Stimulated activated naive CD4-positive, alpha-beta T cell (primary cell): Measurements from ENCODE around the gene SNX9.
"Not testable (repeated sequence)": the region's sequence is repeated elsewhere in the genome, so short reads cannot be mapped to it uniquely, and the experiment has no call there.

Source experiments
- DNase-seq, 6 experiments: peaks; one replicate each; lab custom pipeline; 2025; lab: John Stamatoyannopoulos, UW

The SNX9 gene

DNA sequence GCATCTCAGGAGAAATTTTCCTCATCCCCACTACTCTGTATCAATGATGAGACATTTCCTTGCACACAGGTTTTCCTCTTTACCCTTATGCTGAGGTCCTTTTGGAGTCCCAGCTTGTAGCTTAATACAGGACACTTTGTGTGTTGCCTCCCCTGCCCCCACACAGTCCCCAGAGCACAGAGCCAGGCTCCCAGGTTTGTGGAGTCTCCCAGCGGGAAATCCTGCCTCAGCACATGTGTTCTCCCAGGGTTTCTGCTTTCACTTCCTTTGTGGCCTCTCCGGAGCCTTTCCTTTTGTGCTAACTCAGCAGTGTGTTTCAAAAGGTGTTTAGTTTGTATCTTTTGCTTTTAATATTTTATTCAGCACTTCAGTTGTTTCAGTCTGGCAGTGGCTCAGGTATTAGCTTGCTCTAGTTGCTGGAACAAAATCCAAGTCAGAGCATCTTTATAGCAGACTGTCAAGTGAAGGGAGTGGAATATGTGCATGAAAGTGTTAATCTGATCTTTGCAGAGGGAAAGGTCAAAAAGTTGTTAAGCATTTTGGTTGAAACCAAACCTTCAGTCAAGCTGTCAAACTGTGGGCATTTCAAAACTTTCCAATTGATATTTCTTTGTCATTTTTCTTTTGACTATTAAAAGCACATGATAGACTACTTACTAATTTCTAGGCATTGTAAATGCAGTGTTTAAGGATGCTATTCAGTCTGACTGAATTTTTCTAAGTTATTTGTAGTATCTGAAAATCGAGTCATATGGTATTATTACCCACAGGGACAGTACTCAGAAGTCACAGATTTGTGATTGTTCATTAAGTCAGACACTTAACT is 8.6 kb downstream of the SNX9 start:
- no peak for DNase-seq

DNA sequence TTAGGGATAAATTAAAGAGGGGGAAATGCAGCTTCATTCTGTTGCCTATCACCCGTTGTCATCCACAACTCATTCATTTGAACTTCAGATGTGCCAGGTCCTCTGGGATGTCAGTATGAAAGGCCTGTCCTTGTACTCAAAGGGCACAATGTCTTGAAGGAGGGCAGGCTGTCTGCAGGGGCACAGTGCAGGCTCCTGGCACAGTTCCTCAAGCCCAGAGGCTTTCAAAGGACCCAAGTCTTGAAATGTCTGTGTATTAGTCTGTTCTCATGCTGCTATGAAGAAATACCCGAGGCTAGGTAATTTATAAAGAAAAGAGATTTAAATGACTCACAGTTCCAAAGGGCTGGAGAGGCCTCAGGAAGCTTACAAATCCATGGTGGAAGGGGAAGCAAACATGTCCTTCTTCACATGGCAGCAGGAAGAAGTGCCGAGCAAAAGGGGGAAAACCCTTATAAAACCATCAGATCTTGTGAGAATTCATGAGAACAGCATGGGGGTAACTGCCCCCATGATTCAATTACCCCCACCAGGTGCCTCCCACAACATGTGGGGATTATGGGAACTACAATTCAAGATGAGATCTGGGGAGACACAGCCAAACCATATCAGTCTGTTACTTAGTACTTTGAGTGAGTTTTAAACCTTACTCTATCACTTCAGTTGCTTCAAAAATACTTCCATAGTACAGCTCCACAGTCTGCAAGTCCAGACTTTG is 9.4 kb downstream of the SNX9 start:
- no peak for DNase-seq

DNA sequence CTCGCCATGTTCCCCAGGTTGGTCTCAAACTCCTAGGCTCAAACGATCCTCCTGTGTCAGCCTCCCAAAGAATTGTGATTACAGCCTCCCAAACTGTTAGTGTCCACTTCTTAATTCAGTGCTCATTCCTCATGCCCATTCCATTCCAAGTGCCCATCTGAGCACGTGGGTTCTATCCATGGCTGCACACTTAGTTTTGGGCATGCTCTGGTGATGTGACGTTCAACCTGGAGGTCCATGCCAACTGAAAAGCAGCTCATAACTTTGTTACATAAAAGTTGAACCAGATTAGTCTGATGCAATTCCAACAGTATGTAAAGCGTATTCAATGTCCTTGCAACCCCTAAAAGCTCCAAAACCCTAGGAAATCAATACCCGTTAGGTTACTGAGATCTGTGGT is 11.5 kb downstream of the SNX9 start:
- no peak for DNase-seq

GRCh38 chr6:157838718-157839430 is 15.8 kb downstream of the SNX9 start:
- DNase-seq, result no peak

GRCh38 chr6:157839606-157840005 is 16.6 kb downstream of the SNX9 start:
- no peak for DNase-seq

GRCh38 chr6:157840261-157840660 is 17.2 kb downstream of the SNX9 start:
- no peak for DNase-seq

DNA sequence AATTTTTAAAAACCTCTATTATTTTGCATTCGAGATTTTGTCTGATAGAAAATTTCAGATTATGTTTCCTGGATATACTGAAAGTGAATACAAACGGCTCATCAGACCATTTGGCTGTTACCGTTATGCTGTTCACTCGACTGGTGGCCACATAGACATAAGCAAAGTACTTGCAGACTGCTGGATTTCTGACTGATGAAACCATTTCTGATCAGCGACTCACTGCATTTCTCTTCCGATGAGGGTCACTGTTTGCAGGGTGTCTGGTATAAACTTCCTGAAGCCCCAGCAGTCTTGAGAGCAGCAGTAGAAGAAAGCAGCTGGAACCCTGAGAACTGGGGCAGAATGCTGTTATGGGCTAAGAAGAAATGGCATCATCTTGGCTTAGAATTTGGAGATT is 17.7 kb downstream of the SNX9 start:
- no peak for DNase-seq

GRCh38 chr6:157841211-157841840 is 18.3 kb downstream of the SNX9 start:
- DNase-seq, result no peak

- no peak for DNase-seq
Measured at GRCh38 chr6:157842212-157842611, 19.2 kb downstream of the SNX9 start.

GRCh38 chr6:157844196-157844595 is 21.1 kb downstream of the SNX9 start:
- DNase-seq, result not testable (repeated sequence)

- no peak for DNase-seq
Measured at GRCh38 chr6:157845493-157846259, 22.6 kb downstream of the SNX9 start.

DNA sequence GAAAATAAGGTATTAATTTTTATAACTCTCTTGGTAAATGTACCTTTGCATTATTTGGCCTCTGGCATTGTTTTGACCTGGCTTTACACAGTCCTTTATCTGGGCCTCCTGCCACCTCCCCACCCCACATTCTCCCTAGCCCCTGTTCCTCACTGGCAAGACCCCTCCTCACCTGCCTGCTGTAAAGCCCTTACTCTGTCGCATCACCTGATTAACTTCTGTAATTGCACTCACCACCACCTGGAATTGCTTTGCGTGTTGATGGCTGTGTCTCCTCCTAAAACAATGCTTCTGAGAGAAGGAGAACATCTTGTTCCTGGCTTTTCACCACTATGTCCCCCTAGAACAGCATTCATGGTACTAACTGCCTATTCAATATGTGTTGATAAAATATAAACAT is 24.8 kb downstream of the SNX9 start:
- DNase-seq, result no peak

GRCh38 chr6:157848693-157849092 is 25.6 kb downstream of the SNX9 start:
- DNase-seq, result no peak

DNA sequence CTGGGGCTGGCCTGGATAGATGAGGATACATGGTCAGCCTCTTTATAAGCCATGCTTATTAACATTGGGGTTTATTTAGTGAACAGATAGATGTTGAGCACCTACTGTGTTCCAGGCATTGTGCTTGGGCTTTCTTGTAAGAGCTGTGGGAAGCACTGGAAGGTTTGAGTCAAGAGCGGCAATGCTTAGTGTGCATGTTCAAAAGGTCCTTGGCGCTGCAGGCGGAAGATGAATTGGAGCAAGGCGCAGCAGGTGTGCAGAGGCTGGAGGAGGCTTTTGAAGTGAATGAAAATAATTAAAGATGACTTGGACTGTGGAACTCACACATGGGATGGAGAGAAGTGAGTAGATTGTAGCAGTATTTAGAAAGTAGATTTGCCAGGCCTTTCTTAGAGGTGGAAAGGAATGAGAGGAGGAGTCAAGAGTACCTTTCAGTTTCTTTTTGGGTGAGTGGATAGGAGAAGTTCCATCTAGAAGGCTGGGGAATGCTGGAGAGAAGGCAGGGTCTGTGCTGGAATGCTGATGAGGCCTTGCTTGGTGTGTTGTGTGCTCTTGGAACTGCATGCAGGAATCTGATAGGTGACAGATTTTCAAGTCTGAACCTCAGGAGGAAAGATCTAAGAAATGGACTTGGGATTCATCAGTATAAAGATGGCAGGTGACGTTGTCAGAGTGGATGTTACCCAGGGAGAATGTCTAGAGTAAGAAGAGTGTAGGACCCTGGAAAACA is 26.4 kb downstream of the SNX9 start:
- DNase-seq, result no peak

- DNase-seq, result no peak
Measured at GRCh38 chr6:157850030-157850429, 27.0 kb downstream of the SNX9 start.

- peak in 2 of 6 experiments; percentile 9 to 12 for DNase-seq
Measured at GRCh38 chr6:157853018-157853805, 30.2 kb downstream of the SNX9 start.

DNA sequence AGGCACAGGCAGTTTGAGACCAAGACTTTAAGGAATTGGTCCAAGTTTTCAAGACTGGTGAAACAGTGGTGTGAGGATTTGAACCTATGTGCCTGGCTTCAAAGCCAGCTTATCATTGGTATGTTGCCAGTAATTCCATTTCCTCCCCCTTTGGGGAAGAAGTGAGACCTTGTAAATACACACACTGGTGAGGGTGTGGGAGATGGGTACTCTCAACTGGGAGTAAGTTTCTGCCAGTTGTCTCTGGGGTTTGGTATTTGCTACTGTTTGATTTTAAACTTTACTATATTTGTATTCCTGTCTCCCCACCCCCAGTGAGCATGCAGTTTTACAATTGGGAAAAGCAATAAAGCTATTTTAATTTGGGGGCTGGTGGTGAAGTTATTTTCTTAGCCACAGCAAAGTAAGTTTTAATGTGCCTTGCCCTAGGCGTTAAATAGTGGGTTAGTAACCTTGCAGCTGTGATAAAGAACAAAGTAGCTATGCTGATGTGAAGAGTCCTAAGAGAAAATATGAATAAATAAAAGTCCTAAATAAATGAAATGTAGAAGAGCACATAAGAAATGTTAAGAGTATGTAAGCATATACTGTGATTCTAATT is 31.0 kb downstream of the SNX9 start:
- DNase-seq, result no peak

- DNase-seq, result no peak
Measured at GRCh38 chr6:157855325-157855724, 32.3 kb downstream of the SNX9 start.

DNA sequence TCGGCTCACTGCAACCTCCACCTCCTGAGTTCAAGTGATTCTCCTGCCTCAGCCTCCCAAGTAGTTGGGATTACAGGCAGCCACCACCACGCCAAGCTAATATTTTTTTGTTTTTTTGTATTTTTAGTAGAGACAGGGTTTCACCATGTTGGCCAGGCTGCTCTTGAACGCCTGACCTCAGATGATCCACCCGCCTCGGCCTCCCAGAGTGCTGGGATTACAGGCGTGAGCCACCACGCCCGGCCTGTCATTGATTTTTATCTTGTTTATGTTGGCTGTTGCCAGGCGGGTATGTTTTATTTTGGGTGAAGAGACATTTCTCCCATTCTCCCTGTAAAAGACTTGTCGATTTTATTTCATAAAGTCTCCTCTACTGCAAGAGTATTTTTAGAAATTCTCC is 32.8 kb downstream of the SNX9 start:
- DNase-seq, result not testable (repeated sequence)

- not testable (repeated sequence) for DNase-seq
Measured at GRCh38 chr6:157858664-157859063, 35.6 kb downstream of the SNX9 start.
